ENCODE data around the gene DPP6. TPM values are rescaled to one million over a fixed set of nuclear protein-coding genes. Genes with fewer than 3 reads are reported as not detected.
"Not testable (repeated sequence)": the region's sequence is repeated elsewhere in the genome, so short reads cannot be mapped to it uniquely, and the experiment has no call there.

DPP6 gene
- total and polyA plus RNA-seq, 11 donors, result 0.05 to 2.9 (median 0.11) TPM; not detected in 3

DNA sequence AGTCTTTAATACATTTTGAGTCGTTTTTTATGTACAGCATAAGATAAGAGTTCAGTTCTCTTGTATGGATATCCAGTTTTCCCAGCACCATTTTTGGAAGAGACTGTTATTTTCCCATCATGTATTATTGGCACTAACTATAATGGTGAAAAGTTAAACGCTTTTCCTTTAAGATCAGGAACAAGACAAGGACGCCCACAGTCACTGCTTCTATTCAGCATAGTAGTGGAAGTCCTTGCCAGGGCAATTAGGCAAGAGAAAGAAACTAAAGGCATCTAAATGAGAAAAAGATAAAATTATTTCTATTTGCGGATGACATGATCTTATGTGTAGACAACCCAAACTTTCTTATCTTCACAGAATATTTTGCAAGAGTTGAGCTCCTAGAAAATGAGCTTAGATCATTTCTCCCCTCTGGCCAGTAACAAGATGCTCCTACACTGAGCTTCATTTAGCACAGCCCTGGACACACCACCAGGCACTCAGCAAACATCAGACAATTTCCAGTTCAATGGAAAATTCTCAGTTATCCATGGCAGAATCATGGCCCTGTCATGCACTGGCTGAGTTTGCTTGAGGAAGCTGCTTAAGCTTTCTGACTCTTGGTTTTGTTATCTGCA lies 61.6 kb downstream of the DPP6 start:
- H3K4me3 ChIP-seq; H3K4me1 ChIP-seq; intact Hi-C loops (cut with DNase I); H3K27me3 ChIP-seq; DNase-seq; H3K9me3 ChIP-seq; H3K36me3 ChIP-seq; H3K27ac ChIP-seq: not testable (repeated sequence)
- WGBS, 4 donors, result 58 to 63% (median 63%) methylated on average over 4 of the region's 4 CpGs
- peak in 1 of 4 donors; percentile 26 for ATAC-seq

DNA sequence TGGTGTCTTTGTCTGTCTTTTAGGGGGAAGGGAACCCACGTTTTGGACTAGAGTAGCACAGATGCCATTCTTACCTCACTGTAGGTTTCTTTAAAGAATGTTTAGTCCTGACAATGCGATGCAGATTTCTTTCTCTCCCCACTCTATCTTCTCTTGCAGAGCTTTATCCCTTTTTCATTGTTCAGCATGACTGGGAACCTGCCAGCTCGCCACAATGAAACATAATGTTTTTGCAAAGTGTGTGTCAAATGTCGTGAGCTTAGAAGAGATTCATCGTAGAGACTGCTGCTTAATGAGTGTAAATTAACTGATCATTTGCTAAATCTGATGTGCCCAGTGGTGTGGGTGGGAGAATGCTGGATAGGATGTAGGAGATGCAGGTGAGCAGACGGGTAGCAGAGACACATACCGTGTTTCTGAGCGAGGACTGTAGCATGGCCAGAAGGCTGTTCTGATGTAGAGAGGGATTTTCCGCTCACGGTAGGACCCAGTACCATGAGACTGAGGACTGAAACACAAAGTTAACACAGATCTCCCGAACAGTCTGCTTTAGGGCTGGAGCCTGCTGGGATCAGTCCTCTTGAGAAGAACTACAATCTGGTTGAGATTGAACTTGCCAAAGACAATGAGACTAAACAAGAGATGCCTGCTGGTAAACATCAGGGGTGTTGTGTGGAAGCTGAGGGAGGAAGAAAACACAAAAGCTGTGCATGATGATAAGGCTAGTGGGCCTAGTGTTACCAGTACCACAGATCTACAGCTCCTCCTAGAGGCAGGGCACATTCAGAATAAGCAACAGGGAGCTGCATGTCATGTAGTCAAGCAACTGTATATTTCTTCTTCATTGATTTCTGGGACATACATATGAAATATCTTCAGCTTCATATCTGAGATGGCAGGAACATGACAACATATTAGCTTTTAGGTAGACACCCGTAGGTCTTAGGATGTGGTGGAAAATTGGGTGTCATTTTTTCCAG lies 65.5 kb downstream of the DPP6 start:
- H3K9me3 ChIP-seq; ATAC-seq; H3K4me3 ChIP-seq; H3K27me3 ChIP-seq; intact Hi-C loops (cut with DNase I); H3K36me3 ChIP-seq; H3K27ac ChIP-seq; H3K4me1 ChIP-seq; DNase-seq: not testable (repeated sequence)
- 62 to 68% (median 64%) methylated on average over 11 to 12 of the region's 12 CpGs for WGBS, 4 donors

DNA sequence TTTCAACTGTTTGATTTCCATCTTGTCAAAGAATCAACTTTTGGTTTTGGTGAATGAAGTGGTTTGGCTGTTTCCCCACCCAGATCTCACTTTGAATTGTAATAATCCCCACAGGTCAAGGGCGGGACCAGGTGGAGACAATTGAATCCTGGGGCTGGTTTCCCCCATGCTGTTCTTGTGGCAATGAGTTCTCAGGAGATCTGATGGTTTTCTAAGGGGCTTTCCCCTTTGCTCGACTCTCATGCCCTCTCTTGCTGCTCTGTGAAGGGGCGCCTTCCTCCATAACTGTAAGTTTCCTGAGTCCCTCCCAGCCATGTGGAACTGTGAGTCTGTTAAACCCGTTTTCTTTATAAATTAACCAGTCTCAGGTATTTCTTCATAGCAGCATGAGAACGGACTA lies 68.6 kb downstream of the DPP6 start:
- H3K9me3 ChIP-seq; H3K27me3 ChIP-seq; H3K4me1 ChIP-seq; H3K36me3 ChIP-seq; ATAC-seq; H3K27ac ChIP-seq; H3K4me3 ChIP-seq; intact Hi-C loops (cut with DNase I); DNase-seq: not testable (repeated sequence)
- 69 to 79% (median 74%) methylated on average over 5 of the region's 5 CpGs for WGBS, 4 donors

DNA sequence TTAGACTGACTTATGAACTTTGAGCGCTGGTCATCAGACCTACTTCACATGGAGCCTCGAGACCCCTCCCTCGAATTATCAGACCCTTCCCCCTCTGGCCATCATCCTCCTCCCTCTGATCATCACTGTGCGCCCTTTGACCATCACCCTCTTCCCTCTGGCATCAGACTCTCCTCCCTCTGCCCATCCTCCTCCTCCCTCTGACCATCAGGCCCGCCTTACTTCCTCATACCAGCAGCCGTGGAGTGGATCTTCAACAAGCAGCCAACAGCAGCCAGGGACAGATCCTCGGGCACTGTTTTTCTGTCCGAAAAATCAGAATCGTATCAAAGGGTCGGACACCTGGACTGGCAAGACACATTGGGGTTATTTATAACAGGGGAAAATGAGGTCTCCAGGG lies 70.5 kb downstream of the DPP6 start:
- H3K36me3 ChIP-seq; H3K27ac ChIP-seq; intact Hi-C loops (cut with DNase I); H3K4me1 ChIP-seq; H3K4me3 ChIP-seq; H3K27me3 ChIP-seq; ATAC-seq; H3K9me3 ChIP-seq; DNase-seq: not testable (repeated sequence)
- WGBS, 4 donors, result 66 to 81% (median 78%) methylated on average over 8 to 10 of the region's 10 CpGs

DNA sequence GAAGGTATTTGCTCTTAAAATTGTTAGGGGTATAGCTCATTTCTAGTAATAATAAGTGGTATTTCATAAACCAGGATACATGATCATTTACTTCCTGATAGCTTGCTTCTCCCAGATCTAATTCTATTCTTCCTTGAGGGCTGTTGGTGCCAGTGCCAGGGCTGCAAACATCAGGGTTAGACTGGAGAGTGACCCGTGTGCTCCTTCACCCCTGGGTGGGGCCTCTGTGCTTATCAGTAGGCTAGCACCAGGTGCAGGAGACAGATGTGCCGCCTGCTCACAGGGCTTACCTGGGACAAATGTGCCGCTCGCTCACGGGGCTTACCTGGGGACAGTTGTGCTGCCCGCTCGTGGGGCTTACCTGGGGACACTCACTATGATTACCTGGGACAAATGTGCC lies 71.2 kb downstream of the DPP6 start:
- H3K9me3 ChIP-seq; DNase-seq; ATAC-seq; H3K4me3 ChIP-seq; H3K27ac ChIP-seq; H3K36me3 ChIP-seq; intact Hi-C loops (cut with DNase I); H3K27me3 ChIP-seq; H3K4me1 ChIP-seq: not testable (repeated sequence)
- WGBS, 4 donors, result 85 to 92% (median 87%) methylated on average over 2 to 7 of the region's 7 CpGs; no CpG with 5 or more reads in 1 of the 4 donors

DNA sequence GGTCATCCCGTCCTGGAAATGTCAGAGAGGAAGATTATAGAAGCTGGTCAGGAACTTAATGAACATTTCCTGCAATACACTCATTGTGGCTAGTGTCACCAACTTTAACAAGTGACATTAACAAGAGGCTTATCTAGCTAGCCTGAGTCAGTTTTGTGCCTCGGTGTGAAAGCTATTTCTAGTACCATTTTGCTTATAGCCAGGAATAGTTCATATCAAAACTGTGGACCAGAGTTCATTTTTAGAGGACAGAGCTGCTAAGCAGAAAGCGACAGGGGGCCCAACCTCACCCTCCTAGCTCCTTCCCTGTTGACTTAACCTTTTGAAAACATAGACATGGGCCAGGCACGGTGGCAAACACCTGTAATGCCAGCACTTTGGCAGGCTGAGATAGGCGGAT lies 76.9 kb downstream of the DPP6 start:
- H3K27me3 ChIP-seq; H3K9me3 ChIP-seq; DNase-seq; H3K36me3 ChIP-seq; H3K4me1 ChIP-seq; H3K4me3 ChIP-seq; intact Hi-C loops (cut with DNase I): not testable (repeated sequence)
- ATAC-seq, result peak in 3 of 4 donors; percentile 78 to 92 (median 86)
- peak overlapping the region in 3 of 12 donors; percentile 13 to 24 (median 19) for H3K27ac ChIP-seq
- 42 to 57% (median 52%) methylated on average over 3 to 5 of the region's 5 CpGs for WGBS, 4 donors

DNA sequence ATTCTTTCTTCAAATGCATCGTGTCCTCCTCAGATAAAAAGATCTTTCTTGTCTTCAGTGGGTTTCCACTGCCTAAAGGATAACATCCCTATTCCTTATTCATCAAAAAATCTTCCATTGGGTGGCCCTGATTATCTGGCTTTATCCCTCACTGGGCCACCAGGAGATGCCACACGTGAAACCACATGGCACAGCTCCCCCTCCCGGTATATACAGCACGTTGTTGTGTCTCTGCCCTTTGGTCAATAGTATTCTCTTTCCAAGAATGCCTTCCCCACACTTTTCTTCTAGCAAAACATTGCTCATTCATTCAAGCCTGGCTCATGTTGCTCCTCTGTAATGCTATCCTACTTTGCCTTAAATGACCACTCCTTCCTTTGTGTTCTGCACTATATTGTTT lies 80.4 kb downstream of the DPP6 start:
- intact Hi-C loops (cut with DNase I); H3K36me3 ChIP-seq; H3K27ac ChIP-seq; DNase-seq; H3K27me3 ChIP-seq; H3K9me3 ChIP-seq; H3K4me3 ChIP-seq; H3K4me1 ChIP-seq; ATAC-seq: not testable (repeated sequence)
- 55 to 83% (median 80%) methylated on average over 3 to 4 of the region's 4 CpGs for WGBS, 4 donors

DNA sequence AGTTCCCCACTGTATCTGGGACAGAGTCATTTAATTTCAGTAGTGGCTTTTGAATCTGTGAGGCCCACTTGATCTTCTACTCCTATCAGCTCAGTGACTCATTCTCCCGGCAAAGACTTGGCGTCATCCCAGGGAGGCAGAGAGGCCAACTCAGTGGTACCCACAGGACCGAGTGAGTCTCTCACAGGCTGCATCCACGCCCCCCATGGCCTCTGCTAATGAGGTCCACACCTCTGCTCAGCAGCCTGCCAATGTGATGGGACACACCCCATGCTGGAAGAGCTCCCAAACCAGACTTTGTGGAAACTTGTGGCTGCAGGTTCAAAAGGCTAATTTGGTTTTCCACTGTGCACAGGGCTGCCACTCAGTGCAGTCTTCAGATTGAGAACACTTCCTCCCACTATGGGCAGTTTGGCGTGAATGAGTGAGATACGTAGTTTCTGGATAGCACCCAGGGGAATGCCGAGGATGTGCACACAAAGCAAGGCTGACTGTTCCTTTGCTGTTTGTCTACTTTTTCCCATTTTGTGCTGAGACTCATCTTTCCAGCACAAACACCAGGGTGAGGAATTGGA lies 81.6 kb downstream of the DPP6 start:
- H3K27ac ChIP-seq; H3K36me3 ChIP-seq; H3K9me3 ChIP-seq; DNase-seq; H3K4me1 ChIP-seq; H3K27me3 ChIP-seq; intact Hi-C loops (cut with DNase I); H3K4me3 ChIP-seq; ATAC-seq: not testable (repeated sequence)
- 56 to 77% (median 71%) methylated on average over 4 to 7 of the region's 7 CpGs for WGBS, 4 donors

DNA sequence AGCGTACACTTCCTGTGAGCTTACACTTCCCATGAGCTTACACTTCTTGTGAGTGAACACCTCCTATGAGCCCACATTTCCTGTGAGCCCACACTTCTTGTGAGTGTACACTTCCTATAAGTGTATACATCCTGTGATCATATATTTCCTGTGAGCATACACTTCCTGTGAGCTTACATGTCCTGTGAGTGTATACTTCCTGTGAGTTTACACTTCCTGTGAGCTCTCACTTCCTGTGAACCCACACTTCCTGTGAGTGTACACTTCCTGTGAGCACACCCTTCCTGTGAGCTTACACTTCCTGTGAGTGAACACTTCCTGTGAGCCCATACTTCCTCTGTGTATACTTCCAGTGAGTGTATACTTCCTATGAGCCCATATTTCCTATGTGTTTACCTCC lies 82.5 kb downstream of the DPP6 start:
- H3K36me3 ChIP-seq; H3K9me3 ChIP-seq; DNase-seq; intact Hi-C loops (cut with DNase I); H3K27me3 ChIP-seq; H3K4me3 ChIP-seq; H3K27ac ChIP-seq; H3K4me1 ChIP-seq; ATAC-seq: not testable (repeated sequence)
- WGBS, 4 donors, result 100% methylated on average over 1 of the region's 1 CpG; no CpG with 5 or more reads in 1 of the 4 donors

DNA sequence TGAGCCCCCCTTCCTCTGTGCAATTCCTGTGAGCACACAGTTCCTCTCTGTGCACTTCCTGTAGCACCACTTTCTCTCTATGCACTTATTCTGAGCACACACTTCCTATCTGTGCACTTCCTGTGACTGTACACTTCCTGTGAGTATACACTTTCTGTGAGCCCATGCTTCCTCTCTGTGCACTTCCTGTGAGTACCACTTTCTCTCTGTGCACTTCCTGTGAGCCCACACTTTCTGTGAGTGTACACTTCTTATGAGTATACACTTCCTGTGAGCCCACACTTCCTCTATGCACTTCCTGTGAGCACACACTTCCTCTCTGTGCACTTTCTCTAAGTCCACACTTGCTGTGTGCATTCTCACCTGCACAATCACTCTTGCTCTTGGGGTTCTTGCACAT lies 83.4 kb downstream of the DPP6 start:
- H3K4me1 ChIP-seq; intact Hi-C loops (cut with DNase I); H3K9me3 ChIP-seq; DNase-seq; H3K4me3 ChIP-seq; H3K27me3 ChIP-seq; H3K36me3 ChIP-seq; ATAC-seq; H3K27ac ChIP-seq: not testable (repeated sequence)

All from heart left ventricle (tissue), 16 donors.